Fibroblast of lung (primary cell): ENCODE measurements around the gene LRRK1. TPM values are rescaled to one million over a fixed set of nuclear protein-coding genes. Genes with fewer than 3 reads are reported as not detected.
"Not testable (repeated sequence)": the region's sequence is repeated elsewhere in the genome, so short reads cannot be mapped to it uniquely, and the experiment has no call there.

ENCODE experiments used
- DNase-seq, 2 donors: peaks; one replicate each; pipeline versions ENCODE4 v3.0.0 to v3.0.0-alpha.2; 2010; ENCODE audit warnings: low read depth in 2 of 2
- H2AFZ ChIP-seq: 2 replicates; pipeline ENCODE4 v1.5.1; 2012; ENCODE audit warnings: low read length, control low read depth, inconsistent platforms
- H3K27ac ChIP-seq: 2 replicates; pipeline ENCODE4 v1.5.1; 2011; ENCODE audit warnings: low read length, control low read depth; ENCODE audit not compliant: insufficient read depth
- H3K27me3 ChIP-seq: 2 replicates; pipeline ENCODE4 v1.5.1; 2011; ENCODE audit warnings: mild to moderate bottlenecking, low read length; ENCODE audit not compliant: control insufficient read depth, insufficient read depth
- H3K36me3 ChIP-seq: 2 replicates; pipeline ENCODE4 v1.5.1; 2011; ENCODE audit warnings: low read length; ENCODE audit not compliant: control insufficient read depth, insufficient read depth
- H3K4me1 ChIP-seq: 2 replicates; pipeline ENCODE4 v1.5.1; 2011; ENCODE audit warnings: low read length; ENCODE audit not compliant: control insufficient read depth, insufficient read depth; ENCODE audit errors: extremely low read depth
- H3K4me2 ChIP-seq: 2 replicates; pipeline ENCODE4 v1.5.1; 2011; ENCODE audit warnings: low read length, control low read depth; ENCODE audit not compliant: insufficient read depth; ENCODE audit errors: extremely low read depth
- H3K4me3 ChIP-seq, 4 experiments: fragments of 200-600 bp in 1 of 4; sonication (generic) in 1 of 4; replicated peaks in 1 of 4; 2 replicates each; pipeline ENCODE4 v1.5.1; 2011 to 2016; ENCODE audit warnings: low read length in 4 of 4, low read depth in 3 of 4, mild to moderate bottlenecking in 3 of 4, control low read depth in 2 of 4, inconsistent platforms in 1 of 4, mixed read lengths in 1 of 4; ENCODE audit not compliant: insufficient read depth in 1 of 4; ENCODE audit errors: control extremely low read depth in 1 of 4
- H3K79me2 ChIP-seq: 2 replicates; pipeline ENCODE4 v1.5.1; 2012; ENCODE audit warnings: mild to moderate bottlenecking, low read length, inconsistent platforms; ENCODE audit not compliant: control insufficient read depth, insufficient read depth
- H3K9ac ChIP-seq: 2 replicates; pipeline ENCODE4 v1.5.1; 2011; ENCODE audit warnings: mild to moderate bottlenecking, low read length, control low read depth; ENCODE audit not compliant: insufficient read depth
- H3K9me3 ChIP-seq: 2 replicates; pipeline ENCODE4 v1.5.1; 2012; ENCODE audit warnings: low read depth, low read length; ENCODE audit not compliant: control insufficient read depth, insufficient read depth
- H4K20me1 ChIP-seq: 2 replicates; pipeline ENCODE4 v1.5.1; 2011; ENCODE audit warnings: low read length; ENCODE audit not compliant: control insufficient read depth, insufficient read depth; ENCODE audit errors: extremely low read depth
- CTCF ChIP-seq, 2 donors: IDR thresholded peaks in 1 of 2; conservative IDR thresholded peaks in 1 of 2; 1 replicate in 1 of 2; 2 replicates in 1 of 2; pipeline ENCODE4 v1.5.1; 2011 to 2012; ENCODE audit warnings: low read length in 2 of 2, control low read depth in 1 of 2, inconsistent platforms in 1 of 2, low read depth in 1 of 2, mild to moderate bottlenecking in 1 of 2
- EZH2 ChIP-seq: IDR thresholded peaks from 2 replicates; pipeline ENCODE4 v1.5.1; 2012; ENCODE audit warnings: low read length, control low read depth, mild to moderate bottlenecking; ENCODE audit errors: missing control alignments
- polyA plus RNA-seq, 2 donors: library from polyadenylated mRNA; depleted of rRNA in 1 of 2; stranded (reverse) in 1 of 2; unstranded in 1 of 2; fragments of >200 nt; gene quantifications; 2 replicates each; pipeline ENCODE4 v1.2.1, GENCODE V29; 2011 to 2012; ENCODE audit warnings: missing spikeins in 1 of 2
- total RNA-seq: library from RNA; depleted of rRNA; stranded (reverse); fragments of >200 nt; gene quantifications from 2 replicates; pipeline ENCODE4 v1.2.1, GENCODE V29; 2014

Gene LRRK1
- total and polyA plus RNA-seq, 2 donors (not counting 1 experiment from before 2014, with no cell fraction given): 3.8 to 12.2 TPM

- Histone ChIP-seq H3K4me1 (peaks cover 22% of the 10 kb centered on the region), H3K27ac (peak overlapping the region; percentile 91), H3K4me3 (no peak overlapping the region), H4K20me1 (no peaks in the 10 kb centered on the region), H2AFZ (peak overlapping the region; percentile 73), H3K9ac (peak overlapping the region; percentile 55), H3K9me3 (no peaks in the 10 kb centered on the region), H3K36me3 (peaks cover 4% of the 10 kb centered on the region), H3K27me3 (no peaks in the 10 kb centered on the region), H3K79me2 (no peaks in the 10 kb centered on the region), H3K4me2 (peak overlapping the region; percentile 25)
- TF ChIP-seq EZH2 (no peak), CTCF (conservative IDR thresholded peaks at IDR 0.05 in 1 of 2, IDR thresholded peaks at IDR 0.05 in 1 of 2; ENCODE audit: low read depth in 1 of 2, low read length in 2 of 2) (no peak)
- peak; percentile 85 to 88 for DNase-seq
Measured at GRCh38 chr15:101070502-101071273, 151.5 kb downstream of the LRRK1 start.

- Histone ChIP-seq H3K27ac (no peak overlapping the region), H3K4me2 (no peak overlapping the region), H3K27me3 (no peaks in the 10 kb centered on the region), H3K36me3 (no peaks in the 10 kb centered on the region), H3K79me2 (no peaks in the 10 kb centered on the region), H4K20me1 (no peaks in the 10 kb centered on the region), H3K4me1 (peaks cover 22% of the 10 kb centered on the region), H3K9ac (no peak overlapping the region), H3K4me3 (no peak overlapping the region), H2AFZ (no peak overlapping the region), H3K9me3 (no peaks in the 10 kb centered on the region)
- TF ChIP-seq EZH2: no peak
- no peak for TF ChIP-seq CTCF (conservative IDR thresholded peaks at IDR 0.05 in 1 of 2, IDR thresholded peaks at IDR 0.05 in 1 of 2; ENCODE audit: low read depth in 1 of 2, low read length in 2 of 2)
- no peak for DNase-seq
Measured at GRCh38 chr15:101071651-101072050, 152.5 kb downstream of the LRRK1 start.

GRCh38 chr15:101072235-101072634 lies 153.1 kb downstream of the LRRK1 start:
- H4K20me1 ChIP-seq, H3K27me3 ChIP-seq, H2AFZ ChIP-seq, H3K4me3 ChIP-seq, DNase-seq, H3K9me3 ChIP-seq, H3K4me2 ChIP-seq, H3K79me2 ChIP-seq, H3K36me3 ChIP-seq, H3K27ac ChIP-seq, H3K9ac ChIP-seq: not testable (repeated sequence)
- H3K4me1 ChIP-seq: peaks cover 22% of the 10 kb centered on the region

GRCh38 chr15:101077806-101078668 lies 158.9 kb downstream of the LRRK1 start:
- H3K27ac ChIP-seq, H3K79me2 ChIP-seq, H3K27me3 ChIP-seq, H3K4me2 ChIP-seq, H3K9ac ChIP-seq, H3K4me1 ChIP-seq, DNase-seq, H3K4me3 ChIP-seq, H3K36me3 ChIP-seq, H4K20me1 ChIP-seq, H3K9me3 ChIP-seq, H2AFZ ChIP-seq: not testable (repeated sequence)
